PC-3 (cell line): Measurements from ENCODE around the gene TSTD2. TPM values are rescaled to one million over a fixed set of nuclear protein-coding genes. Genes with fewer than 3 reads are reported as not detected.

Source experiments
- ATAC-seq: fragments of 200-7000 bp; cut with Tn5 transposase; 2 replicates; pipeline ENCODE4 v1.9.1; 2020; ENCODE audit warnings: mild to moderate bottlenecking, moderate library complexity
- BruUV-seq: library from RNA; stranded (reverse); fragments of 400-500 nt; replicated peaks from 2 replicates; lab custom pipeline; 2021; lab: Mats Ljungman, UMichigan
- CTCF ChIA-PET: fragments of 300-600 bp; sonication (Branson Sonifier 250); formaldehyde crosslinking; loops from one replicate; lab custom pipeline; 2022; ENCODE audit warnings: antibody characterized with exemption; lab: Charles Lee
- POLR2A ChIA-PET: fragments of 300-600 bp; sonication (Branson Sonifier 250); formaldehyde crosslinking; loops from one replicate; lab custom pipeline; 2022; ENCODE audit warnings: antibody characterized with exemption; ENCODE audit not compliant: unreplicated experiment; lab: Charles Lee
- DNase-seq: peaks from one replicate; pipeline ENCODE4 v3.0.0-alpha.2; 2015
- H2AFZ ChIP-seq: fragments of 300-600 bp; sonication (generic); 2 replicates; pipeline ENCODE4 v1.6.0; 2016; ENCODE audit warnings: antibody characterized with exemption, low read length
- H3F3A ChIP-seq: fragments of 300-600 bp; sonication (generic); one replicate; pipeline ENCODE4 v1.6.0; 2017; ENCODE audit warnings: antibody characterized with exemption, low read length, control low read depth, mild to moderate bottlenecking; ENCODE audit not compliant: unreplicated experiment
- H3K27ac ChIP-seq: fragments of 300-600 bp; sonication (generic); 2 replicates; pipeline ENCODE4 v1.5.1; 2016; ENCODE audit warnings: mild to moderate bottlenecking, low read length
- H3K27me3 ChIP-seq: fragments of 300-600 bp; sonication (generic); 2 replicates; pipeline ENCODE4 v1.6.1; 2016; ENCODE audit warnings: low read length, mixed read lengths
- H3K36me3 ChIP-seq: fragments of 300-600 bp; sonication (generic); 2 replicates; pipeline ENCODE4 v1.6.1; 2016; ENCODE audit warnings: low read depth, mixed run types, low read length, mixed read lengths
- H3K4me1 ChIP-seq: fragments of 300-600 bp; sonication (generic); 2 replicates; pipeline ENCODE4 v1.5.1; 2016; ENCODE audit warnings: low read length; ENCODE audit not compliant: insufficient read depth
- H3K4me2 ChIP-seq: fragments of 300-600 bp; sonication (generic); 2 replicates; pipeline ENCODE4 v1.6.0; 2016; ENCODE audit warnings: low read length
- H3K4me3 ChIP-seq: fragments of 300-600 bp; sonication (generic); 2 replicates; pipeline ENCODE4 v1.5.1; 2016; ENCODE audit warnings: mild to moderate bottlenecking, low read length, mixed read lengths
- H3K79me2 ChIP-seq: fragments of 300-600 bp; sonication (generic); 2 replicates; pipeline ENCODE4 v1.6.1; 2017; ENCODE audit warnings: low read length, mixed read lengths
- H3K9ac ChIP-seq: fragments of 300-600 bp; sonication (generic); 2 replicates; pipeline ENCODE4 v1.6.0; 2016; ENCODE audit warnings: mild to moderate bottlenecking, low read length
- H3K9me2 ChIP-seq: fragments of 300-600 bp; sonication (generic); replicated peaks from 2 replicates; pipeline ENCODE4 v1.6.1; 2016; ENCODE audit warnings: mixed run types, low read length, mixed read lengths
- H3K9me3 ChIP-seq: fragments of 300-600 bp; sonication (generic); 2 replicates; pipeline ENCODE4 v1.6.1; 2016; ENCODE audit warnings: low read length, mixed read lengths
- H4K20me1 ChIP-seq: fragments of 300-600 bp; sonication (generic); 2 replicates; pipeline ENCODE4 v1.6.1; 2016; ENCODE audit warnings: low read length, mixed read lengths
- EZH2 ChIP-seq: fragments of 300-600 bp; sonication (generic); IDR thresholded peaks from one replicate; pipeline ENCODE4 v1.6.1; 2017; ENCODE audit warnings: antibody characterized with exemption, mild to moderate bottlenecking, low read length; ENCODE audit not compliant: unreplicated experiment
- EZH2phosphoT487 ChIP-seq: fragments of 300-600 bp; sonication (generic); IDR thresholded peaks from 2 replicates; pipeline ENCODE4 v1.6.1; 2018; ENCODE audit warnings: mild to moderate bottlenecking, antibody characterized with exemption, low read length, borderline replicate concordance
- intact Hi-C: fragments of 100-400 bp; cut with micrococcal nuclease; formaldehyde crosslinking; loops from 2 replicates; pipeline ENCODE4 v1.9.0; 2023
- total RNA-seq: library from RNA; depleted of rRNA; stranded (reverse); fragments of >200 nt; gene quantifications from 2 replicates; pipeline ENCODE4 v1.2.3, GENCODE V29; 2014
- TF ChIP-seq, protein P1 (sequence below): fragments of 300-600 bp; sonication (generic); conservative IDR thresholded peaks from 2 replicates; pipeline ENCODE4 v1.5.1; 2017; ENCODE audit warnings: antibody characterized with exemption, low read depth, mild to moderate bottlenecking, low read length

The TSTD2 gene
- total RNA-seq, 1 experiment from 2014 or later: 11.2 TPM

DNA sequence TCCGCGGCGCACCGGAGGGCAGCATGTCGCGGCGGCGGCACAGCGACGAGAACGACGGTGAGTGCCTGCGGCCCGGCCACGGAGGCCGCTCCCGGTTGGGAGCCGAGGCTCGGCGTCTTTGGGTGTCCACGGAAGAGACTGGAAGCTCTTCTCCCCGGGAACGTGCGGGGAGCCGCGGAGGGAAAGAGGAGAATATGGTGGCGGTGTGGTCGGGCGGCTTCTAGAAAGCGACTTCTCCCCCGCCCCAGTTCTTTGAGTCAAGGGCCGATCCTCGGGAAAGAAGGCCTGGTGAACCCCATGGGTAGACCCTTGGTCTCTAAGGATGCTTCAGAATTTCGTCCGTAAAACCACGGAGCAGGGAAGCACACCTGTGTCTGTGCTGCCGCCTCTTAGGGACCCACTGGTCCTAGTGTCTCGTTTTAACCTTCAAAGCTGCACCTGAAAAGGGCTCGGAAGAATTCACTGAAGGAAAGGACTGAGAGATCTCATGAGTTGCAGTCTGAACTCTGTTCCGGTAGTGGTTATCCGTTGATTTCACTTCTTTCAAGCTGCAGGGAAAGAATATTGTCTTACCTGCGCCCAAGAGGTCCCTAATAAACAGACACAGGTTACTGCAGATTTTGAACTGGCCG lies 807 bp upstream of the TSTD2 start:
- Histone ChIP-seq H3K4me2 (peak overlapping the region; percentile 91), H3K36me3 (no peaks in the 10 kb centered on the region), H3K27me3 (no peaks in the 10 kb centered on the region), H3K9me3 (no peaks in the 10 kb centered on the region), H3K4me1 (peaks cover 16% of the 10 kb centered on the region), H3K9me2 (no peaks in the 10 kb centered on the region), H3K27ac (peak overlapping the region; percentile 89), H3K4me3 (peak overlapping the region; percentile 96), H2AFZ (peak overlapping the region; percentile 80; the same call in 1 of the 2 replicates), H3K79me2 (peaks cover 82% of the 10 kb centered on the region), H4K20me1 (peaks cover 36% of the 10 kb centered on the region), H3F3A (no peaks in the 10 kb centered on the region), H3K9ac (peak overlapping the region; percentile 94)
- intact Hi-C loops: loop anchor here (1.0 kb wide), 1 partner anchor 288 kb away; the partner anchor contains the start of gene TRMO
- ATAC-seq: peak; percentile 1; the same call in 1 of the 2 replicates
- TF ChIP-seq, protein P1, sequence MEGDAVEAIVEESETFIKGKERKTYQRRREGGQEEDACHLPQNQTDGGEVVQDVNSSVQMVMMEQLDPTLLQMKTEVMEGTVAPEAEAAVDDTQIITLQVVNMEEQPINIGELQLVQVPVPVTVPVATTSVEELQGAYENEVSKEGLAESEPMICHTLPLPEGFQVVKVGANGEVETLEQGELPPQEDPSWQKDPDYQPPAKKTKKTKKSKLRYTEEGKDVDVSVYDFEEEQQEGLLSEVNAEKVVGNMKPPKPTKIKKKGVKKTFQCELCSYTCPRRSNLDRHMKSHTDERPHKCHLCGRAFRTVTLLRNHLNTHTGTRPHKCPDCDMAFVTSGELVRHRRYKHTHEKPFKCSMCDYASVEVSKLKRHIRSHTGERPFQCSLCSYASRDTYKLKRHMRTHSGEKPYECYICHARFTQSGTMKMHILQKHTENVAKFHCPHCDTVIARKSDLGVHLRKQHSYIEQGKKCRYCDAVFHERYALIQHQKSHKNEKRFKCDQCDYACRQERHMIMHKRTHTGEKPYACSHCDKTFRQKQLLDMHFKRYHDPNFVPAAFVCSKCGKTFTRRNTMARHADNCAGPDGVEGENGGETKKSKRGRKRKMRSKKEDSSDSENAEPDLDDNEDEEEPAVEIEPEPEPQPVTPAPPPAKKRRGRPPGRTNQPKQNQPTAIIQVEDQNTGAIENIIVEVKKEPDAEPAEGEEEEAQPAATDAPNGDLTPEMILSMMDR: no peak
- TF ChIP-seq EZH2phosphoT487: no peak
- BruUV-seq: TSS peak; percentile 49
- ChIA-PET CTCF (interaction anchor here (0.6 kb wide), 1 partner anchor 19 kb away, joined by 3 read pairs; no protein-coding TSS in a partner anchor), POLR2A (interaction anchor here (0.7 to 1.1 kb wide), 3 partner anchors 12 to 925 kb away, joined by 3 to 11 read pairs (median 5); partner anchors contain the start of gene XPA)
- DNase-seq: peak; percentile 6

GRCh38 chr9:97632248-97632984 lies 752 bp downstream of the TSTD2 start:
- Histone ChIP-seq H3K27me3 (no peaks in the 10 kb centered on the region), H4K20me1 (peaks cover 26% of the 10 kb centered on the region), H3K27ac (peak overlapping the region; percentile 89), H3K4me2 (peak overlapping the region; percentile 91), H3K79me2 (peaks cover 76% of the 10 kb centered on the region), H3K9me3 (no peaks in the 10 kb centered on the region), H3K4me1 (peaks cover 14% of the 10 kb centered on the region), H3K36me3 (no peaks in the 10 kb centered on the region; the same call in 1 of the 2 replicates), H3K9me2 (no peaks in the 10 kb centered on the region), H3F3A (no peaks in the 10 kb centered on the region), H2AFZ (peak overlapping the region; percentile 80), H3K4me3 (peak overlapping the region; percentile 96), H3K9ac (peak overlapping the region; percentile 94)
- ChIA-PET POLR2A (interaction anchor here (0.7 kb wide), 2 partner anchors 20 to 32 kb away, joined by 3 to 5 read pairs; no protein-coding TSS in a partner anchor), CTCF (interaction anchor here (1.2 kb wide), 1 partner anchor 220 kb away, joined by 3 read pairs; the partner anchor contains the start of gene TDRD7)
- TSS peak; percentile 87 for BruUV-seq
- ATAC-seq (peak; percentile 1; the same call in 1 of the 2 replicates), DNase-seq (no peak)
- intact Hi-C loops: no loop called here
- TF ChIP-seq, protein P1: no peak
- no peak for TF ChIP-seq EZH2
- TF ChIP-seq EZH2phosphoT487: no peak
